ENCODE measurements around the gene NUDT22. TPM values are rescaled to one million over a fixed set of nuclear protein-coding genes. Genes with fewer than 3 reads are reported as not detected.

The NUDT22 gene
- total RNA-seq, 4 donors from 2014 or later: 22.8 to 47.8 (median 38.0) TPM

DNA sequence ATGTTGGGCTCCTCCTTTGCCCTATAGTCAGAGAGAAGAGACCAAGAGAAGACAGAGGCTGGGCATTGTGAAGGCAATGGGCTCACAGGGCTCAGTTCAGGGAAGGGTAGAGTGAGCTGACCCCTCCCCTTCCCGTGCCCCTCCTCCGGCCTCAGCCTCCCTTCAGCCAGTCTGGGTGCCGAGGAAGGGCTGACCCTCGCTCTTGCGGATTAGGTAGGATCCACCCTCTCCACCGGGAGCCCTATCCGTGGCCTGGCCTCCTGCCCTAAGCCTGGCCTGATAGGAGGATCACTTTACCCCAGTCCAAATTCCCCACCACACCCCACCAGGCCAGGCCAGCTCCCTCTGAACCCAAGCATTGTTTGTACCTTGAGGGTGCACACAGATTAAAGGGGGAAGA is 22.5 kb downstream of the NUDT22 start:
- ATAC-seq (ENCODE audit: low FRiP score) (no peak), DNase-seq (ENCODE audit: low spot score) (no peak)
- TF ChIP-seq, protein P1, sequence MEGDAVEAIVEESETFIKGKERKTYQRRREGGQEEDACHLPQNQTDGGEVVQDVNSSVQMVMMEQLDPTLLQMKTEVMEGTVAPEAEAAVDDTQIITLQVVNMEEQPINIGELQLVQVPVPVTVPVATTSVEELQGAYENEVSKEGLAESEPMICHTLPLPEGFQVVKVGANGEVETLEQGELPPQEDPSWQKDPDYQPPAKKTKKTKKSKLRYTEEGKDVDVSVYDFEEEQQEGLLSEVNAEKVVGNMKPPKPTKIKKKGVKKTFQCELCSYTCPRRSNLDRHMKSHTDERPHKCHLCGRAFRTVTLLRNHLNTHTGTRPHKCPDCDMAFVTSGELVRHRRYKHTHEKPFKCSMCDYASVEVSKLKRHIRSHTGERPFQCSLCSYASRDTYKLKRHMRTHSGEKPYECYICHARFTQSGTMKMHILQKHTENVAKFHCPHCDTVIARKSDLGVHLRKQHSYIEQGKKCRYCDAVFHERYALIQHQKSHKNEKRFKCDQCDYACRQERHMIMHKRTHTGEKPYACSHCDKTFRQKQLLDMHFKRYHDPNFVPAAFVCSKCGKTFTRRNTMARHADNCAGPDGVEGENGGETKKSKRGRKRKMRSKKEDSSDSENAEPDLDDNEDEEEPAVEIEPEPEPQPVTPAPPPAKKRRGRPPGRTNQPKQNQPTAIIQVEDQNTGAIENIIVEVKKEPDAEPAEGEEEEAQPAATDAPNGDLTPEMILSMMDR (IDR thresholded peaks at IDR 0.05): no peak

DNA sequence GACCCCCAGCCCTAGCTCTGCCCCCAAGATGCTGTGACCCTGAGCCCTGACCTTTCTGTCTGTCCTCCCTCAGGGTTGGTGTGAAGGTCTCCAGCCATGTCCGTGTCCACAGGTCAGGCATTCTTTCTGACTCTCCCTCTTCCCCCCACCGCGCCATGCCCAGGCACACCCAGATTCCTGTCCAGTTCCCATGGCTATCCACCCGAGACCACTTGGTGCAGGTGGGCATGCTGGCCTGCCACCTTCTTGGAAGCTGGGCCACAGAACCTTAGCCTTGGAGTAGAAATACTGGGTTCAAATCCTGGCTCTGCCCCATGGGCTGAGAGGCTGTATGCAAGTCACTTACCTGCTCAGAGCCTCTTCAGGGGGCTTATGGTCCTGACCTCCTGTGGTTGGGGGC is 23.0 kb downstream of the NUDT22 start:
- no peak for DNase-seq (ENCODE audit: low spot score)
- TF ChIP-seq, protein P1 (IDR thresholded peaks at IDR 0.05): no peak
- ATAC-seq (ENCODE audit: low FRiP score): no peak

DNA sequence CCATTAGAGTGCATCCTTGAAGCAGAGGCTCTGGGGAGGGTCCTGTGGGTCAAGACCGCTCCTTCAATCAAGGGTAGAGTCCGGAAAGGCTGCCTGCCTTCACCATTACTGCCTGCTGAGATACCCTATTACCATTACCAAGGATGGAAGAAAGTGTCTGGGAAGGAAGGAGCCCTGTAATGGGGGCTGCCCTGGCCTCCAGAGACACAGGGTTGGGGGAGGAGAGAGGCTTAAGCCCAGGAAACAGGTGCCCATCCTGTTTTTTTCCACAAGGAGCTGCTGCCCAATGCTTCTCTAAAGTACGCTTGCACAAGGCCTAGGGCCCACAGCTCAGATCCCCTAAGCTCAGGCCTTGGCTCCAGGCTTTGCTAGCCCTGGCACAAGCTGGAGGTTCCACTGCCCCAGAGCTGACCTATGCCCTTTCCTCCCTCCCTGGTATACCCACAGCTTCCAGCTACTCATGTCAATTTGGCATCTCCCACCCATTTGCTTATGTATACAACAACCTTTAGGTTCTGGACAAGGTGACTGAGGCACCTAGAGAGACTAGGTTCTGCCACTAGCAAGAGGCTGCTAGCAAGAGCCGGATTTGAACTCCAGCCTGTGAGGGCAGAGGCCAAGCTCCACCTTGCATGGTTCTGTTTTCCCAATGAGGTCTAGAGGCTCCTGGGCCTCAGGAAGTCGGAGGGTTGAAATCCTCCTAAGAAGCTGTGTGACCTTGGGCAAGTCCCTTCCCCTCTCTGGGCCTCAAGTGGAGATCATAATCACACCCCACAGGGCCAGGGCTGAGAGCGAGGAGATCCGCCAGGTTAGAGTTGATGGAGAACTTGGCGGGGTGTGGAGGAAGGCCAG is 23.7 kb downstream of the NUDT22 start:
- ATAC-seq (ENCODE audit: low FRiP score): no peak

DNA sequence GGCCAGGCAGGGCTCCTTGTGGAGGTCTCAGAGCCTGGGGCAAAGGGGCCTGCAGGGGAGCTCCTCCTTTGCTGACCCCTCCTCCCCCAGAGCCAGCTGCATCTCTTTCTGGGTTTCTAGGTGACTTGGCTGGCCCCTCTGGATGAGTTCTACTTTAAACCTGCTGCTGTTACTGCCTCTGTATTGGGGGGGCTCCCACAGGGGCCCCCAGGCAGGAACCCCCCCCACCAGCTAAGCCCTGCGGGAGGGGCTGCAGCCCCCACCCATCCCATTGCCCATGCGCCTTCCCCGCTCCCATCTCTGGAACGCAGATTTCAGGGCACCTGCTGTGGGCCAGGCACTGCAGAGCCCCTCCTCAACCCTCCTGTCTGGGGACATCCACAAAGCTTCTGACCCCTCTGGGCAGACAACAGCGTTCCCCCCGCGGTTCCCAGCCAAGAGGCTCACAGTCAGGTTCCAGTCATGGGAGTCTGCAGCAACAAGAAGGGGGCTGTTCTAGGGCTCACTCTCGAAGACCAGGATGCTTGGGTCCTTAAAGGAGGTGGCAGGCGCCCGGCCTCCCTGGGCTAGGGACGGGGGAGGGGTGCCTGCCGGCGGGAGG is 24.4 kb downstream of the NUDT22 start:
- ATAC-seq (ENCODE audit: low FRiP score) (no peak), DNase-seq (ENCODE audit: low spot score) (no peak)
- TF ChIP-seq, protein P1 (IDR thresholded peaks at IDR 0.05): no peak

More for the DNA sequence above, 23.7 kb downstream of the NUDT22 start:
- TF ChIP-seq, protein P1 (IDR thresholded peaks at IDR 0.05): no peak
- no peak for DNase-seq (ENCODE audit: low spot score)

DNA sequence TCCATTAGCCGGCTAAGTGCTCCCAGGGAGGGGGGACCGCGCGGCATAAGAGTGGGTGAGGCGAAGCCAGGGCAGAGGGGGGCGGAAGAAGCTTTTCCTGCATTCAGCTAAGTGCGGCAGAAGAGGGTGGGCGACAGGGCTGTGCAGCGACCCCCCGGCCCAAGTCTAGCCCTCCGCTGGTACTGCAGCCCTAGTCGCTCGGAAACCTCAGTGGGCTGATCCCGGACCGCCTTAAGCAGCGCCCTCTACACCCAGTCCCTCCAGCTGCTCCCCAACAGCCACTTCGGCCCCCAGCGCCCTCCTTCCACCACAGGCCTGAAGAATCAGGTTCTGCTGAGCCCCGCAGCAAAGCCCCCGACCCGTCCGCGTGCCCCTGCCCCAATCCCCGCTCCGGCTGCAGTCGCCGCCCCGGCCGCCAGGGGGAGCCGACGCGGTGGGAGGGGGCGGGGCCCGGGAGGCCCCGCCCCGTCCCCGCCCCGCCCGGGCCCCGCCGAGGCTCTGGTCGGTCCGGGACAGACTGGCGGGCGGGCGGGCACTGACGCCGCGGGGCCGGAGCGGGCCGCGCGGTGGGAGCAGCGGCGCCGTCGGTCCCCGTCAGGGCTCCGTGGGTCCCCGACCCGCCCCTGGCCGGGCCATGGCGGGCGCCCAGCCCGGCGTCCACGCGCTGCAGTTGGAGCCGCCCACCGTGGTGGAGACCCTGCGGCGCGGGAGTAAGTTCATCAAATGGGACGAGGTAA is 25.1 kb downstream of the NUDT22 start, which contains the start of gene PLCB3:
Gene PLCB3 (plus strand): TSS at position 515 of the 737 bp plus-strand sequence. CDS start 120 bp downstream, at position 635.
- TF ChIP-seq, protein P1 (IDR thresholded peaks at IDR 0.05): peak in 1 of 3 donors; percentile 75
- ATAC-seq (ENCODE audit: low FRiP score) (peak; percentile 63), DNase-seq (ENCODE audit: low spot score) (no peak)

DNA sequence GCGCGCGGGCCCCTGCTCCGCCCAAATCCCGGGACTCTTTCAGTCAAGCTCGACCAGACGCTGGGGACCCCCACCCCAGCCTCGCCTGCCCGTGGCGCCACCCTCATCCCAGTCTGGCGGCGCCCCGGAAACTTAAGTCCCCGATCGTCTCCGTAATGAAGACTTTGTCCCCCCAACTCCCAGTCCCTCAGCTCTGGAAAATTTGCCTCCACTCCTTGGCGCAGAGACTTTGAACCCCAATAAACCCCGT is 25.6 kb downstream of the NUDT22 start:
- DNase-seq (ENCODE audit: low spot score) (no peak), ATAC-seq (ENCODE audit: low FRiP score) (no peak)
- TF ChIP-seq, protein P1 (IDR thresholded peaks at IDR 0.05): no peak

Data from omental fat pad (tissue), 4 donors.